ENCODE measurements around the gene B9D1.
A peak's percentile ranks its signal among the peaks of the same experiment; 100 is the strongest.

The B9D1 gene

GRCh38 chr17:19331543-19332245 lies 30.8 kb downstream of the B9D1 start:
- H3K4me3 ChIP-seq (ENCODE audit: low read depth, low read length): no peak overlapping the region
- no peak for TF ChIP-seq CTCF (conservative IDR thresholded peaks at IDR 0.05; ENCODE audit: low read depth, low read length)

DNA sequence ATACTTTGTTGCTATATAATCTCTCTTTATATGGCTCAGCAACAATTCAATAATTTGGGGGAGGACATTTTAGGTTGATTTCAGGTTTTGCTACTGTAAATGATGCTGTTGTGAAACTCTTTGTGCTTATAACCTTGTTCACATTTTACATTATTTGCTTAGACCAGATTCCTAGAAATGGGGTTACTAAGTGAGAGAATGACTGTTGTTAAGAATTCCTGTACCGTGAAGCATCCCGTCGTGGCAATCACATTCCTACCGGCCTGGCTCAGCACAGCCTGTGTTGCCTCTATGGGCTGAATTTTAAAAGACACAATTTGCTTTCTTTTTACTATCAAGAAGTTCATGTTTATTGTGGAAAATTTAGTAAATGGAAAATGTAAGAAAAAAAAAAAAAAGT lies 31.4 kb downstream of the B9D1 start:
- peak; percentile 91 for DNase-seq (ENCODE audit: low read depth)
- TF ChIP-seq CTCF (conservative IDR thresholded peaks at IDR 0.05; ENCODE audit: low read depth, low read length): peak; percentile 36
- no peak overlapping the region for H3K4me3 ChIP-seq (ENCODE audit: low read depth, low read length)

More at GRCh38 chr17:19331543-19332245, 30.8 kb downstream of the B9D1 start:
- no peak for DNase-seq (ENCODE audit: low read depth)

DNA sequence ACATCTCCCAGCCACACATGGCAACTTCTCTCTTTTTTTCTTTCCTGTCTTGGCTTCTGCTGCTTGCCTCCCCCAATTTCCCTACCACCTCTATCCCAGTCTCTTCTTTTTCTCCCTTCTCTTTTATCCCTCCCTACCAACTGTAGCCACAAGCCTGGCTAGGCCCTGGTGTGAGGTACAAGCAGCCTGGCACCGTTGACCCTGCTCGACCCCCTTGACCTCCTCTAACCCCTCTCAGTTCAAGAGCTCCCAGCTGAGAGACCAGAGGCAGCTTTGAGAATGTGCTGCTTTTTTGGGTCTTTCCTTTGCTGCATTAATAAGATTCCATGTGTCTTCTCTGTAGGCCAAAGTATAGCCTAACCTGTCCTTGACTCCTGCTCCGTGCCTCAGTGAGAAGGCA lies 32.3 kb downstream of the B9D1 start:
- no peak for TF ChIP-seq CTCF (conservative IDR thresholded peaks at IDR 0.05; ENCODE audit: low read depth, low read length)
- no peak overlapping the region for H3K4me3 ChIP-seq (ENCODE audit: low read depth, low read length)
- DNase-seq (ENCODE audit: low read depth): no peak

GRCh38 chr17:19329839-19330238 lies 32.7 kb downstream of the B9D1 start:
- H3K4me3 ChIP-seq (ENCODE audit: low read depth, low read length): no peak overlapping the region
- DNase-seq (ENCODE audit: low read depth): no peak
- no peak for TF ChIP-seq CTCF (conservative IDR thresholded peaks at IDR 0.05; ENCODE audit: low read depth, low read length)

DNA sequence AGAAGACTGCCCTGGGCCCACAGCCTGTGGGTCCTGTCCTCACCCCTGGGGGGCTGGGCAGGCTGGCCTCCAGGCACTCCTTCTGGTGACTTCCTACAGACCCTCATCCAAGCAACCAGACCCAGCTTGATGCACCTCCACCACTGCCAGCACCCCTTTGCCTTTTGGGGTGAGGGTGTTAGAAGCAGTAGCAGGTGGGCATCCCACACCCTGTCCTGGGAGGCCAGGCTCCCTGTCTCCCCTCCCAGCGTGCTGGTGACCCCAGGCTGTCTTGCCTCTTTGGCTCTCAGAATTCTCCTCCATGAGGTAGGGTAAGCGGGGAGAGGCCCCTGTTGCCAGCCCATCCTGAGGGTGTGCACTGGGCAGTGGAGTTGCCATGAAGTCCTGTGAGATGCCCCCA lies 33.4 kb downstream of the B9D1 start:
- TF ChIP-seq CTCF (conservative IDR thresholded peaks at IDR 0.05; ENCODE audit: low read depth, low read length): no peak
- H3K4me3 ChIP-seq (ENCODE audit: low read depth, low read length): no peak overlapping the region
- DNase-seq (ENCODE audit: low read depth): no peak

DNA sequence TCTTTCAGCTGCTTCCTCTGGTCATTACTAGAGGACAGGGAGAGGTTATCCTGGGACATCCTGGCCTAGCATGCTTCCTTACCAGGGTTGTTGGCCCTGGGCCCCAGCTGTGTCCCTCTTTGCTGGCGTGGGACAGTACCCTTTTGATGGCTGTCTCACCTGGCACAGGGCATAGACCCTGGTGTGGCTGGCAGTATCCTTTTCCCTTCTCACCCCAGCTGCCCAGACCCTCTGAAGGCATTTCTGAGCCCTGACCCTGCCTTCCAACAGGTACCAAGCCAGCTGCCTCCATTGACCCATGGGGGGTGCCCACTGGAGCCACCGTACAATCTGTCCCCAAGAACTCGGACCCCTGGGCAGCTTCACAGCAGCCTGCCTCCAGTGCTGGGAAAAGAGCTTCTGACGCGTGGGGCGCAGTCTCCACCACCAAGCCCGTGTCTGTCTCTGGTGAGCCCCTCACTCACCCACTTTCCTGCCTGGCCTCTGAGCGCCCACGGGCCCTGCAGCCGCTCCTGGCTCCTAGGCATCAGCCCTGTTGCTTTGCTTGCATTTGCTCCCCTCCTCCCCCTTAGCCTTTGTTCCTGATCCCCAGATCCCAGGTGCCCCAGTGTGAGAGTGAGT lies 34.0 kb downstream of the B9D1 start:
- DNase-seq (ENCODE audit: low read depth): no peak
- no peak for TF ChIP-seq CTCF (conservative IDR thresholded peaks at IDR 0.05; ENCODE audit: low read depth, low read length)
- no peak overlapping the region for H3K4me3 ChIP-seq (ENCODE audit: low read depth, low read length)
